Tibial nerve (tissue), 3 donors: ENCODE results near the gene PIPOX.

Source experiments
- CTCF ChIP-seq, 5 experiments: fragments of 200-600 bp in 3 of 5; fragments of 450-650 bp in 2 of 5; sonication (generic) in 3 of 5; IDR thresholded peaks; one replicate each; pipeline ENCODE4 v1.5.1; 2016 to 2019; ENCODE audit warnings: antibody characterized with exemption in 5 of 5, mild to moderate bottlenecking in 3 of 5, moderate library complexity in 2 of 5
- POLR2A ChIP-seq, 2 donors: fragments of 450-650 bp; IDR thresholded peaks; one replicate each; pipeline ENCODE4 v1.6.1; 2017; ENCODE audit warnings: antibody characterized with exemption in 2 of 2, mild to moderate bottlenecking in 2 of 2, moderate library complexity in 2 of 2

- no peak for TF ChIP-seq CTCF (IDR thresholded peaks at IDR 0.05)
- TF ChIP-seq POLR2A (IDR thresholded peaks at IDR 0.05) = no peak
Measured at GRCh38 chr17:29016345-29017210, 26.4 kb upstream of the PIPOX start.
